ENCODE data around the gene MPDZ.

GRCh38 chr9:13082796-13083195, 196.7 kb downstream of the MPDZ start:
- TF ChIP-seq TAF1 (IDR thresholded peaks at IDR 0.05; ENCODE audit: borderline replicate concordance, low read depth, low read length) (no peak), POLR2AphosphoS5 (IDR thresholded peaks at IDR 0.05; ENCODE audit: low read depth, low read length) (no peak), POLR2A (IDR thresholded peaks at IDR 0.05; ENCODE audit: low read depth, low read length) (no peak)
